CD14-positive monocyte (primary cell): Measurements from ENCODE around the gene FADS1. TPM values are rescaled to one million over a fixed set of nuclear protein-coding genes. Genes with fewer than 3 reads are reported as not detected.

Experiments used
- DNase-seq, 3 donors: peaks; one replicate each; pipeline ENCODE4 v3.0.0-alpha.2; 2011 to 2022
- H2AFZ ChIP-seq: 2 replicates; pipeline ENCODE4 v1.6.0; 2012; ENCODE audit warnings: mild to moderate bottlenecking, low read depth, low read length, inconsistent platforms; ENCODE audit not compliant: insufficient read depth, poor library complexity, severe bottlenecking
- H3K27ac ChIP-seq, 2 donors: 1 replicate in 1 of 2; 2 replicates in 1 of 2; pipeline ENCODE4 v1.5.1; 2012 to 2013; ENCODE audit warnings: low read length in 2 of 2, control low read depth in 1 of 2, inconsistent platforms in 1 of 2, low read depth in 1 of 2, mild to moderate bottlenecking in 1 of 2
- H3K27me3 ChIP-seq, 2 donors: one replicate each; pipeline versions ENCODE4 v1.6.0 to v1.6.1; 2011 to 2013; ENCODE audit warnings: low read length in 2 of 2; ENCODE audit not compliant: control insufficient read depth in 2 of 2, insufficient read depth in 2 of 2
- H3K36me3 ChIP-seq, 2 donors: replicated peaks in 1 of 2; 1 replicate in 1 of 2; 2 replicates in 1 of 2; pipeline versions ENCODE4 v1.5.1 to v1.6.1; 2012 to 2013; ENCODE audit warnings: low read length in 2 of 2, control low read depth in 1 of 2, inconsistent platforms in 1 of 2, mild to moderate bottlenecking in 1 of 2; ENCODE audit not compliant: insufficient read depth in 2 of 2, control insufficient read depth in 1 of 2
- H3K4me1 ChIP-seq, 2 donors: 1 replicate in 1 of 2; 2 replicates in 1 of 2; pipeline versions ENCODE4 v1.5.1 to v1.6.1; 2012 to 2013; ENCODE audit warnings: low read length in 2 of 2, control low read depth in 1 of 2, inconsistent platforms in 1 of 2, mild to moderate bottlenecking in 1 of 2, moderate library complexity in 1 of 2; ENCODE audit not compliant: insufficient read depth in 2 of 2, control insufficient read depth in 1 of 2
- H3K4me2 ChIP-seq: replicated peaks from 2 replicates; pipeline ENCODE3; 2012; ENCODE audit warnings: low read length, moderate library complexity, mild to moderate bottlenecking; ENCODE audit not compliant: poor library complexity, severe bottlenecking; ENCODE audit errors: extremely low read depth
- H3K4me3 ChIP-seq, 3 experiments: fragments of 200-600 bp in 1 of 3; sonication (generic) in 1 of 3; replicated peaks in 1 of 3; 1 replicate in 2 of 3; 2 replicates in 1 of 3; pipeline ENCODE4 v1.5.1; 2011 to 2013; ENCODE audit warnings: low read length in 3 of 3, mild to moderate bottlenecking in 3 of 3, control low read depth in 2 of 3, low read depth in 2 of 3, inconsistent platforms in 1 of 3, moderate library complexity in 1 of 3
- H3K79me2 ChIP-seq: 2 replicates; pipeline ENCODE4 v1.6.0; 2012; ENCODE audit warnings: mild to moderate bottlenecking, control low read depth, inconsistent platforms, low read length, moderate library complexity; ENCODE audit not compliant: insufficient read depth
- H3K9ac ChIP-seq: 2 replicates; pipeline ENCODE4 v1.6.0; 2017; ENCODE audit warnings: low read length, mild to moderate bottlenecking; ENCODE audit not compliant: insufficient read depth, poor library complexity, severe bottlenecking
- H3K9me3 ChIP-seq, 2 donors: replicated peaks in 1 of 2; 1 replicate in 1 of 2; 2 replicates in 1 of 2; pipeline versions ENCODE4 v1.5.1 to v1.6.1; 2012 to 2013; ENCODE audit warnings: low read length in 2 of 2, control low read depth in 1 of 2; ENCODE audit not compliant: control insufficient read depth in 1 of 2, insufficient read depth in 1 of 2
- H4K20me1 ChIP-seq: 2 replicates; pipeline ENCODE4 v1.6.0; 2012; ENCODE audit warnings: mild to moderate bottlenecking, low read length, control low read depth, moderate library complexity; ENCODE audit not compliant: insufficient read depth
- H3K27ac Mint-ChIP-seq, 7 donors: one replicate each; pipeline ENCODE4 v1.8.0; 2020; ENCODE audit warnings: mild to moderate bottlenecking in 7 of 7, mixed read lengths in 7 of 7, moderate library complexity in 6 of 7, inconsistent platforms in 2 of 7
- H3K27me3 Mint-ChIP-seq, 3 donors: one replicate each; pipeline ENCODE4 v1.8.0; 2021 to 2022; ENCODE audit warnings: low read depth in 3 of 3, mild to moderate bottlenecking in 3 of 3, mixed read lengths in 3 of 3, moderate library complexity in 3 of 3, inconsistent platforms in 1 of 3
- H3K36me3 Mint-ChIP-seq, 2 donors: one replicate each; pipeline ENCODE4 v1.8.0; 2020; ENCODE audit warnings: mixed read lengths in 2 of 2, inconsistent platforms in 1 of 2, mild to moderate bottlenecking in 1 of 2
- H3K4me1 Mint-ChIP-seq: one replicate; pipeline ENCODE4 v1.8.0; 2020; ENCODE audit warnings: mild to moderate bottlenecking, mixed read lengths
- H3K4me3 Mint-ChIP-seq, 2 donors: one replicate each; pipeline ENCODE4 v1.8.0; 2020; ENCODE audit warnings: mild to moderate bottlenecking in 2 of 2, mixed read lengths in 2 of 2, moderate library complexity in 1 of 2
- H3K9me3 Mint-ChIP-seq, 7 donors: one replicate each; pipeline ENCODE4 v1.8.0; 2020 to 2022; ENCODE audit warnings: mixed read lengths in 7 of 7, mild to moderate bottlenecking in 6 of 7, moderate library complexity in 6 of 7, inconsistent platforms in 2 of 7
- WGBS: methylation state at CpG from one replicate; pipeline ENCODE4 v1.1.5; 2013; ENCODE audit warnings: missing lambda C conversion rate; ENCODE audit not compliant: insufficient coverage; 5-methylcytosine and 5-hydroxymethylcytosine counted together
- intact Hi-C, 2 donors: fragments of 100-400 bp; cut with micrococcal nuclease; formaldehyde crosslinking; loops; one replicate each; pipeline versions ENCODE4 v1.15.0 to v1.15.1; 2023
- polyA plus RNA-seq, 3 donors: library from polyadenylated mRNA; depleted of rRNA in 1 of 3; unstranded in 2 of 3; stranded (reverse) in 1 of 3; fragments of 300-500 nt in 2 of 3; fragments of >200 nt in 1 of 3; fragmentation: Illumina TruSeq in 2 of 3; gene quantifications; 1 replicate in 2 of 3; 2 replicates in 1 of 3; pipeline ENCODE4 v1.2.3, GENCODE V29; 2012 to 2021
- TF ChIP-seq, protein P1 (sequence below): fragments of 200-600 bp; IDR thresholded peaks from one replicate; pipeline ENCODE4 v1.8.0; 2022; ENCODE audit warnings: antibody characterized with exemption, mild to moderate bottlenecking

The FADS1 gene
- polyA plus RNA-seq, 3 donors, result 10.6 to 31.8 (median 29.2) TPM

DNA sequence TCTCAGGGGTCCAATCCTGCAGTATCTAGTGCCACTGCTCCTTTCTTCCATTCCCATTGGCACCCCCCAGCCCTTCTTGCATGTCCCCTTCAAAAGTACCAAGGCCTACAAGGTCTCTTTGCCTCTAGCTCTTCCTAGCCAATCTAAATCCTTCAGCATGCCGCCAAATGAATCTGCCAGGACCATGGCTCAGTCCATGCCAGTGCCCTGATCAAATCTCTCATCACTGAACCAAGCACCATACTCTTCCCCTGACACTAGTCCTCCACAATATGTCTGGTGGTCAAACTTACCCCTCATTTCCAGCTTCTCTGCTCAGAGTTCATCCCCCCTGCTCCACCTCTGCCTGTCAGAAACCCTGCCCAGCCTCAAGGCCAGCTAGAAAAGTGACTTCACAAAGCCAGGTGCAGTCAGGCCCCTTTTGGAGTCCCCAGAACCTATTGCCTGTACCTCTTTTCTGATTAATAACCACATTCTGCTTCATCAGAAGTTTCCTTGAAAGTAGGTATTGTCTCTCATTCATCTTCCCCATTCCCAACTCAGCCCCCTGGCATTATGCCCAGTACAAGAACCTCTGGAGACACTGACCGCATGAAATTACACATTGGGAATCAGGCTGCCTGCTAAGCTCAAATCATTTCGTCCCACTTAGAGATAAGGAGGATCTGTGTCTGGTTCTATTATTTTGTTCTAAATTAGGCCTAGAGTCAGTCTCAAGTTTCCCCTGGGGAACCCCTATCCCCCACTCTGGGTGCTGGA is 12.7 kb downstream of the FADS1 start:
- H3K79me2 ChIP-seq, result peaks cover 6% of the 10 kb centered on the region
- WGBS, result 100% methylated on average over 2 of the region's 3 CpGs
- no peak overlapping the region for H3K4me3 ChIP-seq
- H4K20me1 ChIP-seq, result no peaks in the 10 kb centered on the region
- H3K9me3 ChIP-seq, result no peaks in the 10 kb centered on the region
- Mint-ChIP-seq H3K27me3 (no peaks in the 10 kb centered on the region), H3K4me1 (peaks cover 13% of the 10 kb centered on the region), H3K4me3 (no peak overlapping the region), H3K36me3 (peaks cover 69 to 90% of the 10 kb centered on the region in 2 donors), H3K27ac (no peak overlapping the region), H3K9me3 (peaks cover 0 to 3% (median 0%) of the 10 kb centered on the region in 7 donors)
- no peak overlapping the region for H3K9ac ChIP-seq
- TF ChIP-seq, protein P1, sequence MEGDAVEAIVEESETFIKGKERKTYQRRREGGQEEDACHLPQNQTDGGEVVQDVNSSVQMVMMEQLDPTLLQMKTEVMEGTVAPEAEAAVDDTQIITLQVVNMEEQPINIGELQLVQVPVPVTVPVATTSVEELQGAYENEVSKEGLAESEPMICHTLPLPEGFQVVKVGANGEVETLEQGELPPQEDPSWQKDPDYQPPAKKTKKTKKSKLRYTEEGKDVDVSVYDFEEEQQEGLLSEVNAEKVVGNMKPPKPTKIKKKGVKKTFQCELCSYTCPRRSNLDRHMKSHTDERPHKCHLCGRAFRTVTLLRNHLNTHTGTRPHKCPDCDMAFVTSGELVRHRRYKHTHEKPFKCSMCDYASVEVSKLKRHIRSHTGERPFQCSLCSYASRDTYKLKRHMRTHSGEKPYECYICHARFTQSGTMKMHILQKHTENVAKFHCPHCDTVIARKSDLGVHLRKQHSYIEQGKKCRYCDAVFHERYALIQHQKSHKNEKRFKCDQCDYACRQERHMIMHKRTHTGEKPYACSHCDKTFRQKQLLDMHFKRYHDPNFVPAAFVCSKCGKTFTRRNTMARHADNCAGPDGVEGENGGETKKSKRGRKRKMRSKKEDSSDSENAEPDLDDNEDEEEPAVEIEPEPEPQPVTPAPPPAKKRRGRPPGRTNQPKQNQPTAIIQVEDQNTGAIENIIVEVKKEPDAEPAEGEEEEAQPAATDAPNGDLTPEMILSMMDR, result no peak
- H3K36me3 ChIP-seq, result peaks cover 48 to 93% of the 10 kb centered on the region in 2 donors
- H3K4me1 ChIP-seq, result peaks cover 4% of the 10 kb centered on the region in 2 donors
- no peak overlapping the region for H3K27ac ChIP-seq
- intact Hi-C loops, result loop anchor here in 1 of 2 donors (10.0 kb wide), 1 partner anchor 81 kb away; no protein-coding TSS in a partner anchor
- H3K4me2 ChIP-seq, result no peak overlapping the region
- H3K27me3 ChIP-seq, result no peaks in the 10 kb centered on the region
- DNase-seq, result no peak
- H2AFZ ChIP-seq, result no peak overlapping the region

DNA sequence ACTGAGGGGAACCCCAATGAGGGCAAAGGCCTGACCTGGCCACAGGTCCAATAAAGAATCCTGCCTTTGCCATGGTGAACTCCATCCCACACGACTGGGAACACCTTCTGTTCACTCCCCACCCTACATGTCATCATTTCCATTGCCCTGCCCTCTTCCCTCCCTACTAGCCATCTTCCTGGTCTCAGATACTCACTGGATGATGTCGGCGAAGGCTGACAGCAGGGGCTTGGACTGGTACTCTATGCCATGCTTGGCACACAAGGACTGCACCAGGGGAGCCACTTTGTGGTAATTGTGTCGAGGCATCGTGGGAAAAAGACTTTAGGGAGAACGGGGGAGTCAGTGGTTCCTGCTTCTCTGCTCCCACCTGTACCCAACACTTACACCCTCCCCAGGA is 14.2 kb downstream of the FADS1 start:
- H3K36me3 ChIP-seq, result peaks cover 40 to 78% of the 10 kb centered on the region in 2 donors
- 97% methylated on average over 3 of the region's 6 CpGs for WGBS
- Mint-ChIP-seq H3K4me3 (no peak overlapping the region), H3K27ac (peak overlapping the region in 3 of 7 donors; percentile 8 to 21 (median 16)), H3K36me3 (peaks cover 56 to 76% of the 10 kb centered on the region in 2 donors), H3K9me3 (peaks cover 0 to 3% (median 0%) of the 10 kb centered on the region in 7 donors), H3K4me1 (peaks cover 14% of the 10 kb centered on the region), H3K27me3 (no peaks in the 10 kb centered on the region)
- no peak overlapping the region for H3K9ac ChIP-seq
- no peak for DNase-seq
- no peak overlapping the region for H3K4me3 ChIP-seq
- TF ChIP-seq, protein P1, result no peak
- H3K4me2 ChIP-seq, result no peak overlapping the region
- H2AFZ ChIP-seq, result no peak overlapping the region
- H3K9me3 ChIP-seq, result no peaks in the 10 kb centered on the region
- H3K27me3 ChIP-seq, result no peaks in the 10 kb centered on the region
- H4K20me1 ChIP-seq, result no peaks in the 10 kb centered on the region
- intact Hi-C loops, result loop anchor here in 1 of 2 donors (10.0 kb wide), 1 partner anchor 82 kb away; no protein-coding TSS in a partner anchor
- H3K27ac ChIP-seq, result peak overlapping the region in 1 of 2 donors; percentile 31
- peaks cover 21% of the 10 kb centered on the region for H3K79me2 ChIP-seq
- peaks cover 4 to 7% of the 10 kb centered on the region in 2 donors for H3K4me1 ChIP-seq
